Neutrophil (primary cell): ENCODE data around the gene ETS1.
A peak's percentile ranks its signal among the peaks of the same experiment; 100 is the strongest.

Experiments
- H3K27ac ChIP-seq: fragments of 200-600 bp; sonication (generic); 2 replicates; pipeline ENCODE4 v1.5.1; 2016; ENCODE audit warnings: mild to moderate bottlenecking, moderate library complexity
- H3K27me3 ChIP-seq: fragments of 200-600 bp; sonication (generic); 2 replicates; pipeline ENCODE4 v1.6.0; 2016; ENCODE audit warnings: mild to moderate bottlenecking
- H3K36me3 ChIP-seq: fragments of 200-600 bp; sonication (generic); 2 replicates; pipeline ENCODE4 v1.5.1; 2017
- H3K4me1 ChIP-seq, 2 experiments: fragments of 200-600 bp in 1 of 2; sonication (generic) in 1 of 2; 1 replicate in 1 of 2; 2 replicates in 1 of 2; pipeline versions ENCODE4 v1.5.1 to v1.6.1; 2013 to 2016; ENCODE audit warnings: low read depth in 1 of 2, low read length in 1 of 2, mild to moderate bottlenecking in 1 of 2, moderate library complexity in 1 of 2; ENCODE audit not compliant: control insufficient read depth in 1 of 2, insufficient read depth in 1 of 2
- H3K4me3 ChIP-seq, 2 experiments: fragments of 200-600 bp in 1 of 2; sonication (generic) in 1 of 2; 1 replicate in 1 of 2; 2 replicates in 1 of 2; pipeline ENCODE4 v1.5.1; 2013 to 2016; ENCODE audit warnings: low read depth in 1 of 2, low read length in 1 of 2, mild to moderate bottlenecking in 1 of 2, moderate library complexity in 1 of 2
- H3K9me3 ChIP-seq: fragments of 200-600 bp; sonication (generic); 2 replicates; pipeline ENCODE4 v1.5.1; 2016
- TF ChIP-seq, protein P1 (sequence below): fragments of 200-600 bp; sonication (generic); IDR thresholded peaks from 2 replicates; pipeline ENCODE4 v1.5.1; 2016; ENCODE audit warnings: antibody characterized with exemption

Gene ETS1

DNA sequence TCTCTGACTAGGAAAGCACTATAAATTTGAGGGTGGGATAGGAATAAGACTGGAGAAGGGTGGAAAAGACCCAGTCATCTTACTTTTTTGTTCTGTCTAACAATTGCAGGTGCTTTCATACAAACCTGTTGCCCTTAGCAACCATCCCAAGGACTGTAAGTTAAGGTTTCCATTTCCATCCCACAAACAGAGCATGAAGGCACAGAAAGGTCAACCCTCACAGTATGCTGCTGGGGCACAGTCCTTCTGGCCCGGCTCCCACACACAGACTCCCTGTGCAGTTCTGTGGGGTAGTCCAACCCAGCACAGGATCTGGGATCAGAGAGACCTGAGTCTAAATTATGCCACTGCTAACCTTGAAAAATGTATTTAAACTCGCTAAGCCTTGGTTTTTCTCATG is 38.4 kb upstream of the ETS1 start:
- Histone ChIP-seq H3K27ac (peak overlapping the region; percentile 80), H3K4me3 (peak overlapping the region in 1 of 2 experiments; percentile 61)

DNA sequence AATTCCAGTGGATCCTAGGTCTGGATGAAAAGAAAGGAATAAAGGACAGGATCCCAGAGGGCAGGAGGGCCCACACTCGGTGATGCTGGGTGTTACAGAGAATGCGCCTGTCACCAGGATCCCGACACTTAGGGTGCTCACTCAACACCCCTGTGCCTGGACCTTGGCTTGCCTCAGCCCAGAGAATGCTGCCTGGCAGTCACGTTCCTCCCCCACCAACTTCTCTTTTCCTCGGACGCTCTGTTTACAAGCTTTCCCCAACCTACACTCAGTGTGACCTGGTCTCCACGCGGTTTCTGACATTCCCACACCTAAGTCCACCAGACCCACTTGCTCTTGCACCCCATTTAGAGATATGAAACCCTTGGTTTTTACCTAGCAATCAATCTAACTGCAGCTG is 38.0 kb upstream of the ETS1 start:
- Histone ChIP-seq H3K9me3 (no peaks in the 10 kb centered on the region), H3K27me3 (no peaks in the 10 kb centered on the region), H3K36me3 (no peaks in the 10 kb centered on the region), H3K4me3 (peak overlapping the region in 1 of 2 experiments; percentile 61), H3K4me1 (peaks cover 35 to 37% of the 10 kb centered on the region in 2 experiments), H3K27ac (peak overlapping the region; percentile 80)
- TF ChIP-seq, protein P1, sequence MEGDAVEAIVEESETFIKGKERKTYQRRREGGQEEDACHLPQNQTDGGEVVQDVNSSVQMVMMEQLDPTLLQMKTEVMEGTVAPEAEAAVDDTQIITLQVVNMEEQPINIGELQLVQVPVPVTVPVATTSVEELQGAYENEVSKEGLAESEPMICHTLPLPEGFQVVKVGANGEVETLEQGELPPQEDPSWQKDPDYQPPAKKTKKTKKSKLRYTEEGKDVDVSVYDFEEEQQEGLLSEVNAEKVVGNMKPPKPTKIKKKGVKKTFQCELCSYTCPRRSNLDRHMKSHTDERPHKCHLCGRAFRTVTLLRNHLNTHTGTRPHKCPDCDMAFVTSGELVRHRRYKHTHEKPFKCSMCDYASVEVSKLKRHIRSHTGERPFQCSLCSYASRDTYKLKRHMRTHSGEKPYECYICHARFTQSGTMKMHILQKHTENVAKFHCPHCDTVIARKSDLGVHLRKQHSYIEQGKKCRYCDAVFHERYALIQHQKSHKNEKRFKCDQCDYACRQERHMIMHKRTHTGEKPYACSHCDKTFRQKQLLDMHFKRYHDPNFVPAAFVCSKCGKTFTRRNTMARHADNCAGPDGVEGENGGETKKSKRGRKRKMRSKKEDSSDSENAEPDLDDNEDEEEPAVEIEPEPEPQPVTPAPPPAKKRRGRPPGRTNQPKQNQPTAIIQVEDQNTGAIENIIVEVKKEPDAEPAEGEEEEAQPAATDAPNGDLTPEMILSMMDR, result no peak

More for the DNA sequence above, 38.4 kb upstream of the ETS1 start:
- no peaks in the 10 kb centered on the region for H3K36me3 ChIP-seq
- H3K4me1 ChIP-seq, result peaks cover 39 to 41% of the 10 kb centered on the region in 2 experiments
- TF ChIP-seq, protein P1, result no peak
- no peaks in the 10 kb centered on the region for H3K27me3 ChIP-seq
- H3K9me3 ChIP-seq, result no peaks in the 10 kb centered on the region

DNA sequence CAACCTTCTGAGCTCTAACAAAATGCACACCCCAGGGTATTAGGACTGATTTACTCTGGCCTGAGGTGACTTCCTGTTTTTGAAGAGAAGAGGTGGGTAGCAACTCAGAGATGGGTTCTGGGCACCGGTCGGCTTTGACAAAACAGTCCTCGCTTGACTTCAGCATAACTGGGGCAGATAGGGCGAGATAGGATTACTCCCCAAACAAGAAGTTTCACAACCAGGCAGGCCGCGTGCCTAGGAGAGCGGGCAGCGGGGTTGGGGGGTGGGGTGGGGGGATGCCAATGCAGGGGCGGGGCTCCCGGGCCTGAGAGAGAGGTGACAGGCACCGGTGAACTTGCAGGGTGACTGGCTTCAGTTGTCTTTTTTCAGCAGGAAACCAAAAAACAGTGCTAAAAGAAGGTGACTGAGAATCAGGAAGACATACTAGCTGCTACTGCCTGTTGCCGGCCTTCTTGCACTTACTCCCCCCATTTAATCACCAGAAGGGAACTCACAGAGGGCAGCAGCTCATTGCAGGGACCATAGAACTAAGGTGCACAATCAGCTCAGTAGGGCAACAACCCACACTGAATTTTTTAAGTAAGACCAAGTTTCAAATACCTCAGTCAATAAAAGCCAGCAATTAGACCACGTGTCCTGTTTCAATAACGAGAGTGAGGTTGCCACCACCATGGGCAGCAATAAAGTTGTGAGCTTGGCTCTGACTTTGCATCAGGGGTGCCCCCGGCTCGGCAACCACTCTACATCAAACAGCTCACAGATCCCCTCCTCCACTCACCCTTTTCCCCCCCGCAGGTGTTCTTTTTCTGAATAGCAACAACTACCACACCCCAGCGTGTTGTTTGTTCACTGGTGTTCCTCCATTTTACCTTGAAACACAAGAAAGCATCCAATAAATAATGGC is 37.2 kb upstream of the ETS1 start:
- Histone ChIP-seq H3K27ac (peak overlapping the region; percentile 80), H3K4me1 (peaks cover 28 to 29% of the 10 kb centered on the region in 2 experiments), H3K4me3 (peak overlapping the region; percentile 24 to 61), H3K36me3 (no peaks in the 10 kb centered on the region), H3K9me3 (no peaks in the 10 kb centered on the region), H3K27me3 (no peaks in the 10 kb centered on the region)
- TF ChIP-seq, protein P1, result no peak

DNA sequence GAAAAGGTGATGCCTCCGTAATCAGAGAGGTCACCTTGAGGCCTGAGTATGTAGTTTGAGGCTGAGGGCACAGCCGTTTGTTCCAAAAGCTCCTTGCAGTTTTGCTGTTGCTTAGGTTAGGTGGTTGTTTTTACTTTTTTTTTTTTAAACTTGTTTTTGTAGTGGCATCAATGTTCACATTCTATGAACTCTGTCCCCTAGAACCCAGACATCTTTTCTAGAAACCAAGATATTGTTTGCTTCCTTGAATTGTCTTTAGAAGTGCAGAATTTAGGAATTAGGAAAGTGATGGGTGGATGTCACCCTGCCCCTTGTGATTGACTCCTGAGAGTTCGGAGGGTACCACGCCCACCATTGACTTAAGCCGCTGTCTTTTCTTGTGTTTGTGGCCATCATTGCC is 35.7 kb upstream of the ETS1 start:
- peaks cover 28 to 29% of the 10 kb centered on the region in 2 experiments for H3K4me1 ChIP-seq
- H3K36me3 ChIP-seq, result no peaks in the 10 kb centered on the region

DNA sequence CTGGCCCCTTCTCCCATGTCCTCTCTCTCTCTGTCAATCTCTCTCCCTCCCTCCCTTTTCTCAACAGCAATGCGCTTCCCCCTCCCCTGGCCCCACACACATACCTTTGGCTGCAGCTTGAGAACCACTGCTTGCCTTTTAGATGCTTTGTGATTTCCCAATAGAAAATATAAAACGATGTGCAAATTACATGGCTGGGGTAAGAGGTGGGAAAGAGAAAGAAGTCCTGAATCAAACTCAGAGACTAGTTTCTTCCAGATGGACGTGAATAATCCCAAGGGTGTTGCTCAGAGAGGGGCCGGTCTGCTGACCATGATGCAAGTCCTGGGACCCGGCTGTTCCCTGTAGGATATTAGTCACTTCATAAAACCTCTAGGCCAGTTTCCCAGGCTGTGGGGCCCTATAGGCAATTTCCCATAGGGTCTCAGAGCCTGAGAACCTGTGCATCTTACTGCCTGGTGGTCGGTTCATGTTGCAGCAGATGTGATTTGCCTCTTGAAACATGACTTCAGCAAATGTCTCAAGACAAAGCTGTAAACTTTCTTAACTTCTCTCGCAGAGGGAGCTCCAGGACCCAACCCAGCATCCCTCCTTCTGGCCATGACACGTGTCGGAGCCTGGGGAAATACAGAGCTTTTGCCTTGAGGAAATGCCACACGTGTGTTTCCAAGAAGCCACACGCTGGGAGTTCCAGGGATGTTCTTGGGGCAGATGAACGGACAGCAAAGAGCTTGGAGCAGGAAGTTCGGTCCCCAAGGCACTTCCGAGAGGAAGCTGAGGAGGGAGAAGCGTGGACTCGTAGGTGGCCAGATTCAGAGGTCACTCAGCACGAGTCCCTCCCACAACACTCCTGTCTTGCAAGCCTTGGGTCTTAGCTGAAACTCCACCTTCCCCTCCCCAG is 34.5 kb upstream of the ETS1 start:
- Histone ChIP-seq H3K27me3 (no peaks in the 10 kb centered on the region), H3K9me3 (no peaks in the 10 kb centered on the region), H3K27ac (no peak overlapping the region), H3K4me3 (no peak overlapping the region), H3K36me3 (no peaks in the 10 kb centered on the region), H3K4me1 (peaks cover 25 to 29% of the 10 kb centered on the region in 2 experiments)
- TF ChIP-seq, protein P1, result no peak

More for the DNA sequence above, 35.7 kb upstream of the ETS1 start:
- no peak overlapping the region for H3K27ac ChIP-seq
- H3K4me3 ChIP-seq, result no peak overlapping the region
- H3K27me3 ChIP-seq, result no peaks in the 10 kb centered on the region
- TF ChIP-seq, protein P1, result no peak
- H3K9me3 ChIP-seq, result no peaks in the 10 kb centered on the region
